Parathyroid adenoma (tissue), 2 donors: ENCODE measurements around the gene SLC35G3.
"Not testable (repeated sequence)": the region's sequence is repeated elsewhere in the genome, so short reads cannot be mapped to it uniquely, and the experiment has no call there.

Experiments
- H2AFZ ChIP-seq: fragments of 300-600 bp; sonication (generic); one replicate; pipeline ENCODE4 v1.7.0; 2017; ENCODE audit warnings: antibody characterized with exemption, mild to moderate bottlenecking
- H3K27ac ChIP-seq: fragments of 300-600 bp; sonication (generic); one replicate; pipeline ENCODE4 v1.7.0; 2017
- H3K27me3 ChIP-seq: fragments of 300-600 bp; sonication (generic); one replicate; pipeline ENCODE4 v1.7.0; 2017; ENCODE audit warnings: low read length; ENCODE audit not compliant: control insufficient read depth, insufficient read depth
- H3K36me3 ChIP-seq: fragments of 300-600 bp; sonication (generic); one replicate; pipeline ENCODE4 v1.7.0; 2017; ENCODE audit warnings: low read length; ENCODE audit not compliant: control insufficient read depth, insufficient read depth
- H3K4me1 ChIP-seq: fragments of 300-600 bp; sonication (generic); one replicate; pipeline ENCODE4 v1.7.0; 2017; ENCODE audit warnings: control low read depth
- H3K4me2 ChIP-seq: fragments of 300-600 bp; sonication (generic); one replicate; pipeline ENCODE4 v1.7.0; 2017; ENCODE audit warnings: low read length
- H3K4me3 ChIP-seq: fragments of 300-600 bp; sonication (generic); one replicate; pipeline ENCODE4 v1.7.0; 2017; ENCODE audit warnings: low read depth, low read length
- H3K79me2 ChIP-seq: fragments of 300-600 bp; sonication (generic); one replicate; pipeline ENCODE4 v1.7.0; 2017; ENCODE audit warnings: control low read depth
- H3K9ac ChIP-seq: fragments of 300-600 bp; sonication (generic); one replicate; pipeline ENCODE4 v1.7.0; 2017; ENCODE audit warnings: mild to moderate bottlenecking
- H3K9me3 ChIP-seq: fragments of 300-600 bp; sonication (generic); one replicate; pipeline ENCODE4 v1.7.0; 2017; ENCODE audit warnings: low read length; ENCODE audit not compliant: control insufficient read depth
- TF ChIP-seq, protein P1 (sequence below): fragments of 300-600 bp; sonication (generic); IDR thresholded peaks from one replicate; pipeline ENCODE4 v1.7.0; 2017; ENCODE audit warnings: antibody characterized with exemption, mild to moderate bottlenecking
- donor health status: primary hyperparathyroidism.

SLC35G3 gene

DNA sequence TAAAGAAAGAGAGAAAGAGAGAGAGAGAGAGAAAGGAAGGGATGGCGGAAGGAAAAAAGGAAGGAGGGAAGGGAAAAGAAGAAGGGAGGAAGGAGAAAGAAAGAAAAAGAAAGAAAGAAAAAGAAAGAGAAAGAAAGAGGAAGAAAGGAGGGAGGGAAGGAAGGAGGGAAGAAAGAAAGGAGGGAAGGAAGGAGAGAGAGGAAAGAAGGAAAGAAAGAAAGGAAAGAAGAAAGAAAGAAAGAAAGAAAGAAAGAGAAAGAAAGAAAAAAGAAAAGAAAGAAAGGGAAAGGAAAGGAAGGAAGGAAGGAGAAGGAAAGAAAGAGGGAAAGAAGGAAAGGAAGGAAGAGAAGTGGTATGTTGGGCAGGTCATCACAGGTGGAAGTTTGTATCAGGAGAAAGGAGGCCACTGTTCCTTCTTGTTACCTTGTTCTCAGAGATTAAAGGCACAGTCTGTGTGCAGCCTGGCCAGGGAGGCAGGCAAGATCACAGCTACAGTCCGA lies 19.3 kb downstream of the SLC35G3 start:
- H3K9me3 ChIP-seq: no peaks in the 10 kb centered on the region
- H3K9ac ChIP-seq: no peak overlapping the region
- H3K36me3 ChIP-seq: no peaks in the 10 kb centered on the region
- no peak overlapping the region for H2AFZ ChIP-seq
- TF ChIP-seq, protein P1, sequence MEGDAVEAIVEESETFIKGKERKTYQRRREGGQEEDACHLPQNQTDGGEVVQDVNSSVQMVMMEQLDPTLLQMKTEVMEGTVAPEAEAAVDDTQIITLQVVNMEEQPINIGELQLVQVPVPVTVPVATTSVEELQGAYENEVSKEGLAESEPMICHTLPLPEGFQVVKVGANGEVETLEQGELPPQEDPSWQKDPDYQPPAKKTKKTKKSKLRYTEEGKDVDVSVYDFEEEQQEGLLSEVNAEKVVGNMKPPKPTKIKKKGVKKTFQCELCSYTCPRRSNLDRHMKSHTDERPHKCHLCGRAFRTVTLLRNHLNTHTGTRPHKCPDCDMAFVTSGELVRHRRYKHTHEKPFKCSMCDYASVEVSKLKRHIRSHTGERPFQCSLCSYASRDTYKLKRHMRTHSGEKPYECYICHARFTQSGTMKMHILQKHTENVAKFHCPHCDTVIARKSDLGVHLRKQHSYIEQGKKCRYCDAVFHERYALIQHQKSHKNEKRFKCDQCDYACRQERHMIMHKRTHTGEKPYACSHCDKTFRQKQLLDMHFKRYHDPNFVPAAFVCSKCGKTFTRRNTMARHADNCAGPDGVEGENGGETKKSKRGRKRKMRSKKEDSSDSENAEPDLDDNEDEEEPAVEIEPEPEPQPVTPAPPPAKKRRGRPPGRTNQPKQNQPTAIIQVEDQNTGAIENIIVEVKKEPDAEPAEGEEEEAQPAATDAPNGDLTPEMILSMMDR: no peak
- no peaks in the 10 kb centered on the region for H3K27me3 ChIP-seq
- H3K4me2 ChIP-seq: no peak overlapping the region
- H3K27ac ChIP-seq: no peak overlapping the region
- H3K4me3 ChIP-seq: no peak overlapping the region
- no peaks in the 10 kb centered on the region for H3K79me2 ChIP-seq
- H3K4me1 ChIP-seq: no peaks in the 10 kb centered on the region

DNA sequence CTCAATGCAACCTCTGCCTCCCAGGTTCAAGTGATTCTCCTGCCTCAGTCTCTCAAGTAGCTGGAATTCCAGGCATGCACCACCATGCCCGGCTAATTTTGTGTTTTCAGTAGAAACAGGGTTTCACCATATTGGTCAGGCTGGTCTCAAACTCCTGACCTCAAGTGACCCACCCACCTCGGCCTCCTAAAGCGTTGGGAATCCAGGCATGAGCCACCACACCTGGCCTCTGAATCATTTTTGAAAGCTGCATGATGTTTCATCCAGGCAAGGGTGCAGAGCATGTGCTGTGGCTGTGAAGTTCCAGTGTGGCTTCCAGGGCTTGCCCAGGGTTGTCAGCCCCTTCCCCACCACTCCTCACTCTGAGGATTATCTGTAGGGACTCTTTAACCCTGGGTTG lies 21.9 kb downstream of the SLC35G3 start:
- H3K36me3 ChIP-seq: not testable (repeated sequence)

GRCh38 chr17:35171834-35172233 lies 22.4 kb downstream of the SLC35G3 start:
- Histone ChIP-seq H3K4me1 (no peaks in the 10 kb centered on the region), H3K36me3 (no peaks in the 10 kb centered on the region), H3K27me3 (no peaks in the 10 kb centered on the region), H3K27ac (no peak overlapping the region), H2AFZ (no peak overlapping the region), H3K4me3 (no peak overlapping the region), H3K4me2 (no peak overlapping the region), H3K79me2 (no peaks in the 10 kb centered on the region), H3K9ac (no peak overlapping the region), H3K9me3 (no peaks in the 10 kb centered on the region)
- TF ChIP-seq, protein P1: no peak

More for the DNA sequence above, 21.9 kb downstream of the SLC35G3 start:
- not testable (repeated sequence) for H2AFZ ChIP-seq, H3K4me3 ChIP-seq, H3K4me1 ChIP-seq, H3K27me3 ChIP-seq, H3K4me2 ChIP-seq, H3K27ac ChIP-seq, H3K79me2 ChIP-seq, H3K9me3 ChIP-seq, H3K9ac ChIP-seq

GRCh38 chr17:35170968-35171771 lies 23.0 kb downstream of the SLC35G3 start:
- Histone ChIP-seq H3K4me1 (no peaks in the 10 kb centered on the region), H3K27ac (no peak overlapping the region), H3K4me3 (no peak overlapping the region), H3K27me3 (no peaks in the 10 kb centered on the region), H3K9ac (no peak overlapping the region), H3K9me3 (no peaks in the 10 kb centered on the region), H3K79me2 (no peaks in the 10 kb centered on the region), H2AFZ (no peak overlapping the region), H3K4me2 (no peak overlapping the region), H3K36me3 (no peaks in the 10 kb centered on the region)
- TF ChIP-seq, protein P1: no peak

DNA sequence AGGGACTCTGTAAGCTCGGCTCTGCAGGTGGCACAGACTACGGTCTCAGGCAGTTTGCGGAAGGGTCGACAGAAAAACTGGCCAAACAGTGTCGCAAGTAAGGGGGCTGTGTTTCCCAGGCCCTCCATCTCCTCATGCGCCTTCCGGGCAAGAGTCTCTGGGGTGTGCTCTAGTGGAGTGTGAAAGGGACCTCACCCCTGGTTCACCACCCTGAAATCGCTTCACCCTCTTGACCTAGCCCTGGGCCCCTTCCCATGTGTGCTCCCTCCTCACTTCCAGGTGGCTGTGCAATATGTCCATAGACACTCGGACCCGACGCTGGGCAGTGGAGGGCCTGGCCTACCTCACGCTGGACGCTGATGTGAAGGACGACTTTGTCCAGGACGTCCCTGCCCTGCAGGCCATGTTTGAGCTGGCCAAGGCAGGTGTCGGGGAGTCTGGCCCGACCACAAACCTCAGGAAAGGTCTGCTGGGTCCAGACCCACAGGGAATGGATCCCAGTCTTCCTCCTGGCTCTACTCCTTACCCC lies 24.3 kb downstream of the SLC35G3 start:
- Histone ChIP-seq H3K9me3 (no peaks in the 10 kb centered on the region), H3K36me3 (no peaks in the 10 kb centered on the region), H3K4me2 (no peak overlapping the region), H3K27ac (no peak overlapping the region), H3K79me2 (no peaks in the 10 kb centered on the region), H3K4me3 (no peak overlapping the region), H3K27me3 (no peaks in the 10 kb centered on the region), H3K4me1 (no peaks in the 10 kb centered on the region), H3K9ac (no peak overlapping the region), H2AFZ (no peak overlapping the region)
- TF ChIP-seq, protein P1: no peak
